Activated CD8-positive, alpha-beta memory T cell treated with anti-CD3 and anti-CD28 coated beads for 1 hour (primary cell): Measurements from ENCODE around the gene USH1C.

ENCODE experiments used
- DNase-seq, 2 donors: peaks; one replicate each; pipeline ENCODE4 v3.0.0-alpha.2; 2020; ENCODE audit warnings: low read depth in 1 of 2; ENCODE audit errors: extremely low read depth in 1 of 2

Gene USH1C

GRCh38 chr11:17544181-17544622 lies at the start of gene USH1C:
Gene USH1C, minus strand, starts transcription at chr11:17544416. Its CDS starts 109 bp downstream, at chr11:17544307.
- DNase-seq: peak in 1 of 2 donors; percentile 5

GRCh38 chr11:17593466-17594245 lies 49.4 kb upstream of the USH1C start:
- no peak for DNase-seq

- DNase-seq: no peak
These were observed 47.1 kb upstream of the USH1C start for GRCh38 chr11:17591293-17591692.

GRCh38 chr11:17590463-17590862 lies 46.2 kb upstream of the USH1C start:
- DNase-seq: no peak

- no peak for DNase-seq
These were observed 44.5 kb upstream of the USH1C start for GRCh38 chr11:17588721-17589120.

- no peak for DNase-seq
These were observed 44.0 kb upstream of the USH1C start for GRCh38 chr11:17588166-17588565.

- no peak for DNase-seq
These were observed 41.9 kb upstream of the USH1C start for GRCh38 chr11:17585911-17586695.

- DNase-seq: no peak
These were observed 37.5 kb upstream of the USH1C start for GRCh38 chr11:17581732-17582053.

- DNase-seq: no peak
These were observed 37.0 kb upstream of the USH1C start for GRCh38 chr11:17581036-17581731.

- DNase-seq: no peak
These were observed 36.1 kb upstream of the USH1C start for GRCh38 chr11:17580271-17580670.

GRCh38 chr11:17579451-17579850 lies 35.2 kb upstream of the USH1C start:
- DNase-seq: no peak

- no peak for DNase-seq
These were observed 34.7 kb upstream of the USH1C start for GRCh38 chr11:17578958-17579357.

GRCh38 chr11:17578296-17578695 lies 34.1 kb upstream of the USH1C start:
- DNase-seq: no peak

- no peak for DNase-seq
These were observed 31.5 kb upstream of the USH1C start for GRCh38 chr11:17575431-17576425.

GRCh38 chr11:17574141-17575091 lies 30.2 kb upstream of the USH1C start:
- no peak for DNase-seq

- no peak for DNase-seq
These were observed 29.3 kb upstream of the USH1C start for GRCh38 chr11:17573526-17573925.

- no peak for DNase-seq
These were observed 28.7 kb upstream of the USH1C start for GRCh38 chr11:17572791-17573460.

- no peak for DNase-seq
These were observed 28.1 kb upstream of the USH1C start for GRCh38 chr11:17572359-17572690.
